ENCODE measurements around the gene PIP. TPM values are rescaled to one million over a fixed set of nuclear protein-coding genes. Genes with fewer than 3 reads are reported as not detected.
A peak's percentile ranks its signal among the peaks of the same experiment; 100 is the strongest.
"Not testable (repeated sequence)": the region's sequence is repeated elsewhere in the genome, so short reads cannot be mapped to it uniquely, and the experiment has no call there.

PIP gene
- total RNA-seq, 2 donors from 2014 or later, result not detected

GRCh38 chr7:143096146-143096545 lies 35.7 kb upstream of the PIP start:
- H3K9me3 Mint-ChIP-seq, result peaks cover 37% of the 10 kb centered on the region
- peaks cover 5% of the 10 kb centered on the region for H3K27me3 Mint-ChIP-seq (ENCODE audit: insufficient read depth)
- no peak overlapping the region for H3K9ac ChIP-seq (ENCODE audit: extremely low read depth, low read length, poor library complexity, severe bottlenecking)
- H3K9me3 ChIP-seq (ENCODE audit: control insufficient read depth, low read length), result peaks cover 28% of the 10 kb centered on the region
- no peak overlapping the region for H3K27ac Mint-ChIP-seq
- H3K36me3 Mint-ChIP-seq (ENCODE audit: low read depth), result no peaks in the 10 kb centered on the region
- TF ChIP-seq CTCF (conservative IDR thresholded peaks at IDR 0.05), result no peak
- no peak overlapping the region for H3K4me3 Mint-ChIP-seq
- DNase-seq, result no peak
- WGBS, 2 experiments (ENCODE audit: insufficient coverage in 1 of 2, insufficient read length in 1 of 2), result 86 to 90% methylated on average over 1 of the region's 2 CpGs
- no peaks in the 10 kb centered on the region for H3K4me1 ChIP-seq (ENCODE audit: control insufficient read depth, insufficient read depth, low read length)
- no peaks in the 10 kb centered on the region for H3K27me3 ChIP-seq (ENCODE audit: control insufficient read depth, insufficient read depth, low read length, poor library complexity, severe bottlenecking)
- no peaks in the 10 kb centered on the region for H3K36me3 ChIP-seq (ENCODE audit: control insufficient read depth, insufficient read depth, low read length)
- H3K4me1 Mint-ChIP-seq, result no peaks in the 10 kb centered on the region
- no peak overlapping the region for H3K4me3 ChIP-seq (ENCODE audit: low read length)
- H3K27ac ChIP-seq (ENCODE audit: low read depth, low read length), result no peak overlapping the region

- WGBS, 2 experiments (ENCODE audit: insufficient coverage in 1 of 2, insufficient read length in 1 of 2), result 92% methylated on average over 1 of the region's 1 CpG; no CpG with 5 or more reads in 1 of the 2 experiments
Measured at GRCh38 chr7:143099579-143099978, 32.3 kb upstream of the PIP start.

GRCh38 chr7:143104759-143105158 lies 27.1 kb upstream of the PIP start:
- Mint-ChIP-seq H3K27me3 (ENCODE audit: insufficient read depth) (no peaks in the 10 kb centered on the region), H3K4me3 (no peak overlapping the region), H3K4me1 (no peaks in the 10 kb centered on the region), H3K27ac (no peak overlapping the region), H3K9me3 (peaks cover 11% of the 10 kb centered on the region), H3K36me3 (ENCODE audit: low read depth) (no peaks in the 10 kb centered on the region)
- H3K36me3 ChIP-seq (ENCODE audit: control insufficient read depth, insufficient read depth, low read length), result no peaks in the 10 kb centered on the region
- H3K27me3 ChIP-seq (ENCODE audit: control insufficient read depth, insufficient read depth, low read length, poor library complexity, severe bottlenecking), result no peaks in the 10 kb centered on the region
- TF ChIP-seq CTCF (conservative IDR thresholded peaks at IDR 0.05), result no peak
- H3K4me1 ChIP-seq (ENCODE audit: control insufficient read depth, insufficient read depth, low read length), result no peaks in the 10 kb centered on the region
- H3K4me3 ChIP-seq (ENCODE audit: low read length), result no peak overlapping the region
- H3K9ac ChIP-seq (ENCODE audit: extremely low read depth, low read length, poor library complexity, severe bottlenecking), result no peak overlapping the region
- H3K9me3 ChIP-seq (ENCODE audit: control insufficient read depth, low read length), result peaks cover 13% of the 10 kb centered on the region
- no peak overlapping the region for H3K27ac ChIP-seq (ENCODE audit: low read depth, low read length)
- DNase-seq, result no peak

More at GRCh38 chr7:143099579-143099978, 32.3 kb upstream of the PIP start:
- not testable (repeated sequence) for H3K36me3 ChIP-seq (ENCODE audit: control insufficient read depth, insufficient read depth, low read length); H3K4me3 Mint-ChIP-seq; H3K36me3 Mint-ChIP-seq (ENCODE audit: low read depth); H3K27ac Mint-ChIP-seq; H3K27me3 Mint-ChIP-seq (ENCODE audit: insufficient read depth); H3K9ac ChIP-seq (ENCODE audit: extremely low read depth, low read length, poor library complexity, severe bottlenecking); DNase-seq; H3K27ac ChIP-seq (ENCODE audit: low read depth, low read length); H3K4me1 ChIP-seq (ENCODE audit: control insufficient read depth, insufficient read depth, low read length); H3K27me3 ChIP-seq (ENCODE audit: control insufficient read depth, insufficient read depth, low read length, poor library complexity, severe bottlenecking); H3K4me1 Mint-ChIP-seq
- H3K9me3 Mint-ChIP-seq, result peaks cover 32% of the 10 kb centered on the region
- Histone ChIP-seq H3K9me3 (ENCODE audit: control insufficient read depth, low read length) (peaks cover 36% of the 10 kb centered on the region), H3K4me3 (ENCODE audit: low read length) (peak overlapping the region; percentile 36)

- H3K4me3 Mint-ChIP-seq; H3K9me3 Mint-ChIP-seq; H3K27ac ChIP-seq (ENCODE audit: low read depth, low read length); H3K4me3 ChIP-seq (ENCODE audit: low read length); H3K36me3 ChIP-seq (ENCODE audit: control insufficient read depth, insufficient read depth, low read length); H3K27me3 Mint-ChIP-seq (ENCODE audit: insufficient read depth); H3K4me1 ChIP-seq (ENCODE audit: control insufficient read depth, insufficient read depth, low read length); H3K36me3 Mint-ChIP-seq (ENCODE audit: low read depth); DNase-seq; H3K27ac Mint-ChIP-seq; H3K9ac ChIP-seq (ENCODE audit: extremely low read depth, low read length, poor library complexity, severe bottlenecking); H3K4me1 Mint-ChIP-seq; H3K27me3 ChIP-seq (ENCODE audit: control insufficient read depth, insufficient read depth, low read length, poor library complexity, severe bottlenecking): not testable (repeated sequence)
- H3K9me3 ChIP-seq (ENCODE audit: control insufficient read depth, low read length), result peaks cover 18% of the 10 kb centered on the region
- WGBS, 2 experiments (ENCODE audit: insufficient coverage in 1 of 2, insufficient read length in 1 of 2), result 93 to 100% methylated on average over 3 of the region's 3 CpGs
Measured at GRCh38 chr7:143108019-143108418, 23.9 kb upstream of the PIP start.
